ENCODE results near the gene SKI. TPM values are rescaled to one million over a fixed set of nuclear protein-coding genes. Genes with fewer than 3 reads are reported as not detected.

SKI gene
- total and polyA plus RNA-seq, 9 of the 15 experiments (the other 6 are each of a cell fraction or from before 2014, with no cell fraction given): 0.10 to 60.5 (median 4.6) TPM

GRCh38 chr1:2229037-2229864 lies 1.1 kb downstream of the SKI start (continued):
- TF ChIP-seq EP300 (IDR thresholded peaks at IDR 0.05; ENCODE audit: low read length) (no peak), KAT7 (CRISPR knock-in tag; IDR thresholded peaks at IDR 0.05; ENCODE audit: borderline replicate concordance) (peak; percentile 54; the same call in 1 of the 2 replicates), AFF1 (IDR thresholded peaks at IDR 0.05; ENCODE audit: low read depth in 1 of 2, partially characterized antibody in 2 of 2) (no peak), ZNF785 (CRISPR knock-in tag; IDR thresholded peaks at IDR 0.05) (no peak), NFIX (CRISPR knock-in tag; IDR thresholded peaks at IDR 0.05; ENCODE audit: low read depth) (no peak), CBX2 (IDR thresholded peaks at IDR 0.05; ENCODE audit: insufficient read depth, low read length, poor library complexity, severe bottlenecking) (no peak), CXXC5 (CRISPR knock-in tag; IDR thresholded peaks at IDR 0.05) (peak; percentile 71; the same call in 1 of the 2 replicates), RBM15 (IDR thresholded peaks at IDR 0.05; ENCODE audit: insufficient read depth, low read length) (no peak), ZFP91 (CRISPR knock-in tag; IDR thresholded peaks at IDR 0.05) (peak; percentile 40; the same call in 1 of the 2 replicates), PML (IDR thresholded peaks at IDR 0.05; ENCODE audit: low read length) (no peak), ZNF121 (CRISPR knock-in tag; conservative IDR thresholded peaks at IDR 0.05) (no peak), ZNF436 (CRISPR knock-in tag; IDR thresholded peaks at IDR 0.05) (no peak)
- TF ChIP-seq, protein P1, sequence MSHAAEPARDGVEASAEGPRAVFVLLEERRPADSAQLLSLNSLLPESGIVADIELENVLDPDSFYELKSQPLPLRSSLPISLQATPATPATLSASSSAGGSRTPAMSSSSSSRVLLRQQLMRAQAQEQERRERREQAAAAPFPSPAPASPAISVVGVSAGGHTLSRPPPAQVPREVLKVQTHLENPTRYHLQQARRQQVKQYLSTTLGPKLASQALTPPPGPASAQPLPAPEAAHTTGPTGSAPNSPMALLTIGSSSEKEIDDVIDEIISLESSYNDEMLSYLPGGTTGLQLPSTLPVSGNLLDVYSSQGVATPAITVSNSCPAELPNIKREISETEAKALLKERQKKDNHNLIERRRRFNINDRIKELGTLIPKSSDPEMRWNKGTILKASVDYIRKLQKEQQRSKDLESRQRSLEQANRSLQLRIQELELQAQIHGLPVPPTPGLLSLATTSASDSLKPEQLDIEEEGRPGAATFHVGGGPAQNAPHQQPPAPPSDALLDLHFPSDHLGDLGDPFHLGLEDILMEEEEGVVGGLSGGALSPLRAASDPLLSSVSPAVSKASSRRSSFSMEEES (CRISPR knock-in tag; IDR thresholded peaks at IDR 0.05): no peak
- TF ChIP-seq, protein P2, sequence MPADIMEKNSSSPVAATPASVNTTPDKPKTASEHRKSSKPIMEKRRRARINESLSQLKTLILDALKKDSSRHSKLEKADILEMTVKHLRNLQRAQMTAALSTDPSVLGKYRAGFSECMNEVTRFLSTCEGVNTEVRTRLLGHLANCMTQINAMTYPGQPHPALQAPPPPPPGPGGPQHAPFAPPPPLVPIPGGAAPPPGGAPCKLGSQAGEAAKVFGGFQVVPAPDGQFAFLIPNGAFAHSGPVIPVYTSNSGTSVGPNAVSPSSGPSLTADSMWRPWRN (IDR thresholded peaks at IDR 0.05; ENCODE audit: low read depth): no peak
- TF ChIP-seq, protein P3, sequence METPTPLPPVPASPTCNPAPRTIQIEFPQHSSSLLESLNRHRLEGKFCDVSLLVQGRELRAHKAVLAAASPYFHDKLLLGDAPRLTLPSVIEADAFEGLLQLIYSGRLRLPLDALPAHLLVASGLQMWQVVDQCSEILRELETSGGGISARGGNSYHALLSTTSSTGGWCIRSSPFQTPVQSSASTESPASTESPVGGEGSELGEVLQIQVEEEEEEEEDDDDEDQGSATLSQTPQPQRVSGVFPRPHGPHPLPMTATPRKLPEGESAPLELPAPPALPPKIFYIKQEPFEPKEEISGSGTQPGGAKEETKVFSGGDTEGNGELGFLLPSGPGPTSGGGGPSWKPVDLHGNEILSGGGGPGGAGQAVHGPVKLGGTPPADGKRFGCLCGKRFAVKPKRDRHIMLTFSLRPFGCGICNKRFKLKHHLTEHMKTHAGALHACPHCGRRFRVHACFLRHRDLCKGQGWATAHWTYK (CRISPR knock-in tag; IDR thresholded peaks at IDR 0.05): no peak; the same call in 1 of the 2 replicates
- TF ChIP-seq, protein P4, sequence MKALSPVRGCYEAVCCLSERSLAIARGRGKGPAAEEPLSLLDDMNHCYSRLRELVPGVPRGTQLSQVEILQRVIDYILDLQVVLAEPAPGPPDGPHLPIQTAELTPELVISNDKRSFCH (CRISPR knock-in tag; IDR thresholded peaks at IDR 0.05): no peak
- TF ChIP-seq, protein P4 (tag; IDR thresholded peaks at IDR 0.05): 0 out of 2 replicates have a peak, but pooled peaks have one; percentile 37

Measured in K562 (cell line).